Liver (tissue), 3 donors: ENCODE data around the gene ADARB1.

ENCODE experiments used
- ATF3 ChIP-seq: IDR thresholded peaks from 2 replicates; pipeline ENCODE4 v1.6.1; 2016; ENCODE audit warnings: antibody characterized with exemption
- CTCF ChIP-seq: fragments of 150-350 bp; IDR thresholded peaks from 2 replicates; pipeline ENCODE4 v1.5.1; 2017; ENCODE audit warnings: improper control_type of control experiment, low read depth, low read length; ENCODE audit not compliant: missing input control
- EGR1 ChIP-seq, 2 donors: IDR thresholded peaks; 2 replicates each; pipeline ENCODE4 v1.6.1; 2016 to 2018; ENCODE audit warnings: antibody characterized with exemption in 2 of 2, low read depth in 2 of 2
- FOXA2 ChIP-seq: IDR thresholded peaks from 2 replicates; pipeline ENCODE4 v1.6.1; 2016; ENCODE audit warnings: antibody characterized with exemption
- JUND ChIP-seq, 2 donors: IDR thresholded peaks; 2 replicates each; pipeline ENCODE4 v1.6.1; 2016; ENCODE audit warnings: antibody characterized with exemption in 2 of 2
- MAX ChIP-seq: IDR thresholded peaks from 2 replicates; pipeline ENCODE4 v1.6.1; 2016; ENCODE audit warnings: antibody characterized with exemption
- RAD21 ChIP-seq, 2 donors: IDR thresholded peaks; 2 replicates each; pipeline ENCODE4 v1.6.1; 2016; ENCODE audit warnings: antibody characterized with exemption in 2 of 2, mild to moderate bottlenecking in 2 of 2
- TAF1 ChIP-seq: conservative IDR thresholded peaks from 2 replicates; pipeline ENCODE4 v1.6.1; 2016; ENCODE audit warnings: antibody characterized with exemption, mild to moderate bottlenecking
- YY1 ChIP-seq: IDR thresholded peaks from 2 replicates; pipeline ENCODE4 v1.6.1; 2016; ENCODE audit warnings: antibody characterized with exemption, mild to moderate bottlenecking
- TF ChIP-seq, protein P1 (sequence below): IDR thresholded peaks from 2 replicates; pipeline ENCODE4 v1.6.1; 2016; ENCODE audit warnings: antibody characterized with exemption, mild to moderate bottlenecking
- donor health status: healthy.
- donor health status: healthy.

DNA sequence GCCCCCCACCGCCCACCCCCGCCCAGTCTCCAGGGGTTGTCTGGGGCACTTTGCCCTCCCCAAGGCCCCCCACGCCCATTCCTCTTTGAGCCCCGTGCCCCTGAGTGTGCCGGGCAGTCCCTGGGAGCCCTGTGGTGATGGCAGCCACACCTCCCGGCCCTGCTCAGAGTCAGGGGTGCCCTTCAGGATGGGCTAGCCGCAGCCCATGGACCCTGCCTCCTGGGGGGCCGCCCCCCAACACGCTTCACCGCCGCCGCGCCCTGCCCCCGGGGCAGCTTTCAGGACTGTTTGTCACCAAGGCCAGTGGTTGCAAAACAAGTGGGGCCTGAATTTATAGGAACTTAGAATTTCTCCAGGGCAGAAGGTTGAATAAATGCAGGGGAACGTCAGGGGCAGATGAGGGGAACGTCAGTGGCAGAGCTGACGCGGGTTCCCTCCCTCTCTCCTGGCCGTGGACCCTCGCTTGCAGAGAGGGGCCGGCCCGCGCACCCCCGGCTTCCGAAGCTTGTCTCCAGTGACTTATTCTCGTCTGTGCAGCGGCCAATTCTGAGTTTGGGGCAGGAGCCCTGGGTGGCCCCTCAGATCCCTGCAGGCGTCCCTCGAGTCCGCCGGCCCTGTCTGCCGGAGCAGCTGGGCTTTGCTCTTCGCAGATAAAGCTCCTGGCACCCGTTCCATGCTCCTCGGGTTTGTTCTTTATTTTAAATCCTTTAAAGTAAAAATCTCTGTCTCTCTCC lies 41.2 kb upstream of the ADARB1 start:
- TF ChIP-seq CTCF, result no peak
- no peak for TF ChIP-seq YY1
- no peak for TF ChIP-seq TAF1
- TF ChIP-seq, protein P1, sequence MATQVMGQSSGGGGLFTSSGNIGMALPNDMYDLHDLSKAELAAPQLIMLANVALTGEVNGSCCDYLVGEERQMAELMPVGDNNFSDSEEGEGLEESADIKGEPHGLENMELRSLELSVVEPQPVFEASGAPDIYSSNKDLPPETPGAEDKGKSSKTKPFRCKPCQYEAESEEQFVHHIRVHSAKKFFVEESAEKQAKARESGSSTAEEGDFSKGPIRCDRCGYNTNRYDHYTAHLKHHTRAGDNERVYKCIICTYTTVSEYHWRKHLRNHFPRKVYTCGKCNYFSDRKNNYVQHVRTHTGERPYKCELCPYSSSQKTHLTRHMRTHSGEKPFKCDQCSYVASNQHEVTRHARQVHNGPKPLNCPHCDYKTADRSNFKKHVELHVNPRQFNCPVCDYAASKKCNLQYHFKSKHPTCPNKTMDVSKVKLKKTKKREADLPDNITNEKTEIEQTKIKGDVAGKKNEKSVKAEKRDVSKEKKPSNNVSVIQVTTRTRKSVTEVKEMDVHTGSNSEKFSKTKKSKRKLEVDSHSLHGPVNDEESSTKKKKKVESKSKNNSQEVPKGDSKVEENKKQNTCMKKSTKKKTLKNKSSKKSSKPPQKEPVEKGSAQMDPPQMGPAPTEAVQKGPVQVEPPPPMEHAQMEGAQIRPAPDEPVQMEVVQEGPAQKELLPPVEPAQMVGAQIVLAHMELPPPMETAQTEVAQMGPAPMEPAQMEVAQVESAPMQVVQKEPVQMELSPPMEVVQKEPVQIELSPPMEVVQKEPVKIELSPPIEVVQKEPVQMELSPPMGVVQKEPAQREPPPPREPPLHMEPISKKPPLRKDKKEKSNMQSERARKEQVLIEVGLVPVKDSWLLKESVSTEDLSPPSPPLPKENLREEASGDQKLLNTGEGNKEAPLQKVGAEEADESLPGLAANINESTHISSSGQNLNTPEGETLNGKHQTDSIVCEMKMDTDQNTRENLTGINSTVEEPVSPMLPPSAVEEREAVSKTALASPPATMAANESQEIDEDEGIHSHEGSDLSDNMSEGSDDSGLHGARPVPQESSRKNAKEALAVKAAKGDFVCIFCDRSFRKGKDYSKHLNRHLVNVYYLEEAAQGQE, result no peak
- TF ChIP-seq MAX, result no peak
- no peak for TF ChIP-seq EGR1 (IDR thresholded peaks at IDR 0.05; ENCODE audit: low read depth in 2 of 2)
- no peak for TF ChIP-seq JUND (IDR thresholded peaks at IDR 0.05)
- TF ChIP-seq RAD21 (IDR thresholded peaks at IDR 0.05), result no peak
- TF ChIP-seq ATF3, result no peak
- no peak for TF ChIP-seq FOXA2
